HUES48 (cell line): ENCODE results near the gene SVIL.
"Not testable (repeated sequence)": the region's sequence is repeated elsewhere in the genome, so short reads cannot be mapped to it uniquely, and the experiment has no call there.

ENCODE experiments used
- H3K27ac ChIP-seq: one replicate; pipeline ENCODE4 v1.7.0; 2013; ENCODE audit warnings: low read depth, low read length, inconsistent platforms
- H3K27me3 ChIP-seq: 2 replicates; pipeline ENCODE4 v1.6.1; 2013; ENCODE audit warnings: mild to moderate bottlenecking, low read length; ENCODE audit not compliant: control insufficient read depth, insufficient read depth
- H3K36me3 ChIP-seq: 2 replicates; pipeline ENCODE4 v1.6.1; 2013; ENCODE audit warnings: low read length; ENCODE audit not compliant: control insufficient read depth, insufficient read depth
- H3K4me1 ChIP-seq: 2 replicates; pipeline ENCODE4 v1.6.1; 2013; ENCODE audit warnings: mild to moderate bottlenecking, low read length; ENCODE audit not compliant: control insufficient read depth, insufficient read depth
- H3K4me3 ChIP-seq: 2 replicates; pipeline ENCODE4 v1.5.1; 2013; ENCODE audit warnings: mild to moderate bottlenecking, low read depth, low read length
- H3K9ac ChIP-seq: 2 replicates; pipeline ENCODE4 v1.6.1; 2013; ENCODE audit warnings: mild to moderate bottlenecking, low read depth, low read length, moderate library complexity
- H3K9me3 ChIP-seq: 2 replicates; pipeline ENCODE4 v1.6.1; 2013; ENCODE audit warnings: low read length; ENCODE audit not compliant: control insufficient read depth, insufficient read depth

Gene SVIL

GRCh38 chr10:29448756-29449592, 185.8 kb downstream of the SVIL start:
- H3K4me3 ChIP-seq, H3K9me3 ChIP-seq, H3K4me1 ChIP-seq, H3K36me3 ChIP-seq, H3K9ac ChIP-seq, H3K27ac ChIP-seq, H3K27me3 ChIP-seq: not testable (repeated sequence)

GRCh38 chr10:29448125-29448524, 186.6 kb downstream of the SVIL start:
- H3K4me1 ChIP-seq = peaks cover 5% of the 10 kb centered on the region; the same call in 1 of the 2 replicates
- no peak overlapping the region for H3K9ac ChIP-seq
- H3K36me3 ChIP-seq = no peaks in the 10 kb centered on the region
- no peaks in the 10 kb centered on the region for H3K27me3 ChIP-seq
- no peak overlapping the region for H3K4me3 ChIP-seq
- H3K27ac ChIP-seq = no peak overlapping the region
- H3K9me3 ChIP-seq = no peaks in the 10 kb centered on the region

GRCh38 chr10:29446327-29446726, 188.4 kb downstream of the SVIL start:
- Histone ChIP-seq H3K36me3 (no peaks in the 10 kb centered on the region), H3K27me3 (no peaks in the 10 kb centered on the region), H3K4me1 (peaks cover 20% of the 10 kb centered on the region), H3K4me3 (no peak overlapping the region), H3K9ac (no peak overlapping the region), H3K9me3 (no peaks in the 10 kb centered on the region), H3K27ac (no peak overlapping the region)

- no peaks in the 10 kb centered on the region for H3K27me3 ChIP-seq
- no peak overlapping the region for H3K4me3 ChIP-seq
- peaks cover 4% of the 10 kb centered on the region; the same call in 1 of the 2 replicates for H3K9me3 ChIP-seq
- H3K36me3 ChIP-seq = no peaks in the 10 kb centered on the region
- no peak overlapping the region for H3K27ac ChIP-seq
- H3K9ac ChIP-seq = no peak overlapping the region
- H3K4me1 ChIP-seq = peaks cover 21% of the 10 kb centered on the region
Measured at GRCh38 chr10:29443745-29444523, 190.8 kb downstream of the SVIL start.

GRCh38 chr10:29440981-29441380, 193.8 kb downstream of the SVIL start:
- Histone ChIP-seq H3K4me3 (no peak overlapping the region), H3K27ac (no peak overlapping the region), H3K9ac (no peak overlapping the region), H3K27me3 (no peaks in the 10 kb centered on the region), H3K9me3 (peaks cover 15% of the 10 kb centered on the region; the same call in 1 of the 2 replicates), H3K4me1 (peaks cover 19% of the 10 kb centered on the region), H3K36me3 (no peaks in the 10 kb centered on the region)

GRCh38 chr10:29439005-29439404, 195.8 kb downstream of the SVIL start:
- Histone ChIP-seq H3K4me1 (peaks cover 18% of the 10 kb centered on the region), H3K27ac (peak overlapping the region; percentile 80), H3K9me3 (peaks cover 15% of the 10 kb centered on the region; the same call in 1 of the 2 replicates)
- H3K4me3 ChIP-seq, H3K9ac ChIP-seq, H3K36me3 ChIP-seq, H3K27me3 ChIP-seq: not testable (repeated sequence)

GRCh38 chr10:29438271-29438670, 196.5 kb downstream of the SVIL start:
- no peaks in the 10 kb centered on the region for H3K27me3 ChIP-seq
- H3K9me3 ChIP-seq = peaks cover 15% of the 10 kb centered on the region; the same call in 1 of the 2 replicates
- no peak overlapping the region for H3K9ac ChIP-seq
- H3K4me3 ChIP-seq = no peak overlapping the region
- peaks cover 15% of the 10 kb centered on the region for H3K4me1 ChIP-seq
- no peaks in the 10 kb centered on the region for H3K36me3 ChIP-seq
- H3K27ac ChIP-seq = peak overlapping the region; percentile 80

DNA sequence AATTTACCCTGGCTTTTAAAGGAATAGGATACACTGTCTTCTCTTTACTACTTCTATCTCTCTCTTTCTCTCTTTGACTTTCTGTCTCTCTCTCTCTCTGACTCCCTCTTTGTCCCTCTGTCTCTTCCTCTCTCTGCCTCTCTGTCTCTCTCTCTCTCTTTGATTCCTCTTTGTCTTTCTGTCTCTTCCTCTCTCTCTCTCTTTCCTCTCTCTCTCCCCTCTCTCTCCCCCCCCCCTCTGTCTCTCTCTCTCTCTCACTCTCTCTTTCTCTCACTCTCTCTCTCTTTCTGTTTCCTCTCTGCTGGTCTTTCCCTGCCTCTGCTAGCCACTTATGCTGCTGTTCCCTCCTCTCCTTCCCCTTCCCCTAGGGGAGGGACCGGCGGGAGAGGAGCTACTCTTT, 196.9 kb downstream of the SVIL start:
- no peaks in the 10 kb centered on the region for H3K27me3 ChIP-seq
- H3K27ac ChIP-seq = peak overlapping the region; percentile 80
- no peak overlapping the region for H3K4me3 ChIP-seq
- H3K36me3 ChIP-seq = no peaks in the 10 kb centered on the region
- H3K9ac ChIP-seq = no peak overlapping the region
- H3K9me3 ChIP-seq = peaks cover 15% of the 10 kb centered on the region; the same call in 1 of the 2 replicates
- H3K4me1 ChIP-seq = peaks cover 15% of the 10 kb centered on the region

- Histone ChIP-seq H3K4me3 (no peak overlapping the region), H3K9me3 (peaks cover 15% of the 10 kb centered on the region; the same call in 1 of the 2 replicates), H3K4me1 (no peaks in the 10 kb centered on the region; the same call in 1 of the 2 replicates), H3K36me3 (no peaks in the 10 kb centered on the region), H3K9ac (no peak overlapping the region), H3K27me3 (no peaks in the 10 kb centered on the region), H3K27ac (peak overlapping the region; percentile 76)
Measured at GRCh38 chr10:29435809-29436501, 198.8 kb downstream of the SVIL start.

- Histone ChIP-seq H3K27ac (no peak overlapping the region), H3K4me1 (no peaks in the 10 kb centered on the region; the same call in 1 of the 2 replicates), H3K4me3 (no peak overlapping the region), H3K9ac (no peak overlapping the region), H3K36me3 (no peaks in the 10 kb centered on the region), H3K9me3 (peaks cover 12% of the 10 kb centered on the region; the same call in 1 of the 2 replicates), H3K27me3 (no peaks in the 10 kb centered on the region)
Measured at GRCh38 chr10:29434111-29434510, 200.7 kb downstream of the SVIL start.
